ENCODE measurements around the gene VPS13D.

- TF ChIP-seq CTCF (IDR thresholded peaks at IDR 0.05): no peak
- TF ChIP-seq POLR2A (IDR thresholded peaks at IDR 0.05): no peak
These were observed 322.5 kb downstream of the VPS13D start for GRCh38 chr1:12552111-12552888.

Data from esophagus squamous epithelium (tissue), 4 donors.